ENCODE data around the gene PRDM16. TPM values are rescaled to one million over a fixed set of nuclear protein-coding genes. Genes with fewer than 3 reads are reported as not detected.

The PRDM16 gene
- total RNA-seq, 1 experiment from 2014 or later: 6.1 TPM

- Histone ChIP-seq H3K9me2 (ENCODE audit: insufficient read depth) (no peaks in the 10 kb centered on the region), H3K4me2 (ENCODE audit: low read length) (no peak overlapping the region), H3K9ac (ENCODE audit: low read length) (no peak overlapping the region), H4K20me1 (ENCODE audit: insufficient read depth) (no peaks in the 10 kb centered on the region), H2AFZ (ENCODE audit: low read depth, low read length, poor library complexity, severe bottlenecking) (no peak overlapping the region), H3K27me3 (ENCODE audit: insufficient read depth, low read length) (no peaks in the 10 kb centered on the region), H3K36me3 (ENCODE audit: control insufficient read depth in 1 of 2, insufficient read depth in 2 of 2, low read length in 2 of 2) (no peaks in the 10 kb centered on the region), H3K4me1 (ENCODE audit: control insufficient read depth in 1 of 2, insufficient read depth in 2 of 2, low read length in 2 of 2) (no peaks in the 10 kb centered on the region), H3K79me2 (ENCODE audit: insufficient read depth, low read length) (no peaks in the 10 kb centered on the region), H3K4me3 (replicated peaks in 1 of 2; ENCODE audit: low read depth in 1 of 2, low read length in 2 of 2) (no peak overlapping the region), H3K27ac (ENCODE audit: low read depth, low read length) (no peak overlapping the region), H3K9me3 (ENCODE audit: control insufficient read depth in 1 of 2, insufficient read depth in 1 of 2, low read depth in 1 of 2, low read length in 2 of 2) (no peaks in the 10 kb centered on the region)
- DNase-seq (ENCODE audit: low read depth, low spot score): no peak
- ATAC-seq: no peak
- ChIA-PET CTCF (no interaction called here), RAD21 (ENCODE audit: low non-redundant PET in 1 of 2, low total read pairs in 2 of 2, uncharacterized antibody in 2 of 2, unreplicated experiment in 2 of 2) (no interaction called here), POLR2A (no interaction called here)
- no peak for TF ChIP-seq TCF7L2 (IDR thresholded peaks at IDR 0.05; ENCODE audit: borderline replicate concordance, extremely low read depth, insufficient read depth, insufficient read length)
- TF ChIP-seq ZBTB33 (IDR thresholded peaks at IDR 0.05; ENCODE audit: extremely low read depth, insufficient replicate concordance, low read length): no peak
- no peak for TF ChIP-seq SRF (IDR thresholded peaks at IDR 0.05; ENCODE audit: low read depth)
- TF ChIP-seq SIN3A (IDR thresholded peaks at IDR 0.05; ENCODE audit: low read depth): no peak
- no peak for TF ChIP-seq REST (IDR thresholded peaks at IDR 0.05; ENCODE audit: low read depth)
- no peak for TF ChIP-seq YY1 (IDR thresholded peaks at IDR 0.05; ENCODE audit: extremely low read depth, insufficient replicate concordance, low read depth, low read length)
- TF ChIP-seq ZNF274 (IDR thresholded peaks at IDR 0.05; ENCODE audit: low read depth, low read length): no peak
- TF ChIP-seq CEBPB (IDR thresholded peaks at IDR 0.05; ENCODE audit: low read depth): no peak
- TF ChIP-seq FOSL1 (IDR thresholded peaks at IDR 0.05; ENCODE audit: low read depth): no peak
- no peak for TF ChIP-seq EGR1 (IDR thresholded peaks at IDR 0.05; ENCODE audit: low read depth)
- no peak for TF ChIP-seq SP1 (IDR thresholded peaks at IDR 0.05; ENCODE audit: low read depth)
- TF ChIP-seq EZH2phosphoT487 (IDR thresholded peaks at IDR 0.05; ENCODE audit: borderline replicate concordance): no peak
- TF ChIP-seq ELF1 (IDR thresholded peaks at IDR 0.05; ENCODE audit: borderline replicate concordance, low read depth): no peak
- no peak for TF ChIP-seq CBX3 (IDR thresholded peaks at IDR 0.05; ENCODE audit: low read depth)
- TF ChIP-seq MAX (IDR thresholded peaks at IDR 0.05): no peak
- no peak for TF ChIP-seq POLR2AphosphoS5 (IDR thresholded peaks at IDR 0.05; ENCODE audit: low read depth, low read length)
- no peak for TF ChIP-seq EZH2 (IDR thresholded peaks at IDR 0.05)
- TF ChIP-seq ZFX (IDR thresholded peaks at IDR 0.05): no peak
- no peak for TF ChIP-seq RAD21 (IDR thresholded peaks at IDR 0.05; ENCODE audit: low read depth)
- intact Hi-C loops (cut with micrococcal nuclease): no loop called here
- no TSS peak for BruUV-seq (replicated peaks)
Observed at GRCh38 chr1:3399732-3400131, 330.7 kb downstream of the PRDM16 start.
